WTC11 (cell line): ENCODE measurements around the gene GSTO2. TPM values are rescaled to one million over a fixed set of nuclear protein-coding genes. Genes with fewer than 3 reads are reported as not detected.

Experiments
- ATAC-seq: fragments of 200-7000 bp; cut with Tn5 transposase; 2 replicates; pipeline ENCODE4 v1.10.0; 2021; ENCODE audit warnings: mild to moderate bottlenecking, moderate library complexity
- CTCF ChIA-PET: fragments of 300-600 bp; sonication (Branson Sonifier 250); formaldehyde crosslinking; loops from one replicate; lab custom pipeline; 2021; ENCODE audit warnings: antibody characterized with exemption; lab: Charles Lee
- POLR2A ChIA-PET: fragments of 350-600 bp; sonication (Branson Sonifier 250); formaldehyde crosslinking; loops from one replicate; lab custom pipeline; 2021; ENCODE audit warnings: antibody characterized with exemption; lab: Charles Lee
- DNase-seq: peaks from one replicate; pipeline ENCODE4 v3.0.0; 2021; ENCODE audit warnings: low spot score
- H3K27ac Mint-ChIP-seq: 2 replicates; pipeline ENCODE4 v1.8.0; 2021; ENCODE audit warnings: mixed read lengths
- H3K27me3 Mint-ChIP-seq: 2 replicates; pipeline ENCODE4 v1.8.0; 2021; ENCODE audit warnings: low read depth, mild to moderate bottlenecking, moderate library complexity, mixed read lengths
- H3K36me3 Mint-ChIP-seq: 2 replicates; pipeline ENCODE4 v1.8.0; 2021; ENCODE audit warnings: mixed read lengths
- H3K4me1 Mint-ChIP-seq: 2 replicates; pipeline ENCODE4 v1.8.0; 2022; ENCODE audit warnings: mixed read lengths
- H3K4me3 Mint-ChIP-seq: 2 replicates; pipeline ENCODE4 v1.8.0; 2021; ENCODE audit warnings: mild to moderate bottlenecking, moderate library complexity, mixed read lengths
- H3K9me3 Mint-ChIP-seq: 2 replicates; pipeline ENCODE4 v1.8.0; 2021; ENCODE audit warnings: mixed read lengths
- E2F4 ChIP-seq: sonication (generic); formaldehyde crosslinking; IDR thresholded peaks from 2 replicates; pipeline ENCODE4 v1.8.1; 2022; ENCODE audit warnings: low read depth, mild to moderate bottlenecking, moderate library complexity, missing genetic modification reagents, borderline replicate concordance
- E2F5 ChIP-seq: sonication (generic); formaldehyde crosslinking; IDR thresholded peaks from 2 replicates; pipeline ENCODE4 v1.8.1; 2022; ENCODE audit warnings: mild to moderate bottlenecking, moderate library complexity, missing genetic modification reagents
- ERG ChIP-seq: fragments of 250-450 bp; sonication (Bioruptor Pico); IDR thresholded peaks from 2 replicates; pipeline ENCODE4 v1.8.0; 2021; ENCODE audit warnings: mild to moderate bottlenecking
- FOXK1 ChIP-seq: sonication (generic); formaldehyde crosslinking; IDR thresholded peaks from 2 replicates; pipeline ENCODE4 v1.8.0; 2022; ENCODE audit warnings: mild to moderate bottlenecking, moderate library complexity, missing genetic modification reagents
- IRF1 ChIP-seq: sonication (generic); formaldehyde crosslinking; IDR thresholded peaks from 2 replicates; pipeline ENCODE4 v1.8.0; 2023; ENCODE audit warnings: missing genetic modification reagents
- JAZF1 ChIP-seq: fragments of 250-450 bp; sonication (Bioruptor Pico); IDR thresholded peaks from 2 replicates; pipeline ENCODE4 v1.9.0; 2021; ENCODE audit warnings: moderate library complexity, mild to moderate bottlenecking, inconsistent platforms
- OVOL2 ChIP-seq: fragments of 250-450 bp; sonication (Bioruptor Pico); IDR thresholded peaks from 2 replicates; pipeline ENCODE4 v1.9.0; 2021; ENCODE audit warnings: mild to moderate bottlenecking, borderline replicate concordance
- PRRX2 ChIP-seq: fragments of 250-450 bp; sonication (Bioruptor Pico); IDR thresholded peaks from 2 replicates; pipeline ENCODE4 v1.8.0; 2021; ENCODE audit warnings: mild to moderate bottlenecking
- SMAD3 ChIP-seq: sonication (generic); formaldehyde crosslinking; IDR thresholded peaks from 2 replicates; pipeline ENCODE4 v1.8.0; 2022; ENCODE audit warnings: missing genetic modification reagents, mild to moderate bottlenecking, borderline replicate concordance
- ZBTB43 ChIP-seq: sonication (generic); formaldehyde crosslinking; IDR thresholded peaks from 2 replicates; pipeline ENCODE4 v1.8.1; 2023; ENCODE audit warnings: mild to moderate bottlenecking, missing genetic modification reagents
- ZNF121 ChIP-seq: sonication (generic); formaldehyde crosslinking; IDR thresholded peaks from 2 replicates; pipeline ENCODE4 v1.8.0; 2023; ENCODE audit warnings: missing genetic modification reagents
- ZNF423 ChIP-seq: fragments of 250-450 bp; sonication (Bioruptor Pico); IDR thresholded peaks from 2 replicates; pipeline ENCODE4 v2.1.2; 2022; ENCODE audit warnings: mild to moderate bottlenecking, moderate library complexity
- total RNA-seq: library from RNA; stranded (reverse); gene quantifications from 3 replicates; pipeline ENCODE4 v1.2.3, GENCODE V29; 2021
- TF ChIP-seq, protein P1 (sequence below): fragments of 250-450 bp; sonication (Bioruptor Pico); conservative IDR thresholded peaks from 2 replicates; pipeline ENCODE4 v1.9.0; 2021; ENCODE audit warnings: mild to moderate bottlenecking
- TF ChIP-seq, protein P2 (sequence below): sonication (generic); formaldehyde crosslinking; IDR thresholded peaks from 2 replicates; pipeline ENCODE4 v1.8.1; 2022; ENCODE audit warnings: missing genetic modification reagents, borderline replicate concordance
- TF ChIP-seq, protein P3 (sequence below): fragments of 250-450 bp; sonication (Bioruptor Pico); IDR thresholded peaks from 2 replicates; pipeline ENCODE4 v1.9.0; 2021; ENCODE audit warnings: moderate library complexity, mild to moderate bottlenecking, inconsistent platforms, borderline replicate concordance

GSTO2 gene
- total RNA-seq, 1 experiment from 2014 or later: 10.7 TPM

DNA sequence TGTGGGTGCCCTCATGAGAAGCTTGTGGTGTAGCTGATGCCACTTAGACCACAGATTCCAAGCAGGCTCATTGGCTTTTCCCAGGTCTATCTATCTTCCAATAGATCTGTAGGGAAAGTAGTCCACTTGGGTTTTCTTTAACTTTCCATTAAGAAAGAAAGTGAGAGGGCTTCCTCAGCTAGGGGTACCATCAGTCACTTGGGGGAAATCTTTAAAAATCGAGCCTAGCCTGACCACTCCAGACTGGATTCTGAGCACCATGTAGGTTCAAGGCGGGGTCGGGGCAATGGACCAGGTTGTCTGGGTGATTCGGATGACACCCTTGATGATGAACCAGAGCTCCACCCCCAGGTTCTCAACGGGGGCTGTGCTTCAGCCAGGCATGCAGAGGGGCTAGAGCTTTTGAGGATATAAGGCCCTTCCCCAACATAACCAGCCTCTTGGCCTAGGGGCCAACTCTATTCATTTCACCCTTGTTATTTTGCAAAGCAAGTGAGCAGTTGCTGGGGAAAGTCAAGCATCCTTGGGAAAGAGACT is 42.3 kb downstream of the GSTO2 start:
- H3K9me3 Mint-ChIP-seq: no peaks in the 10 kb centered on the region
- no peak overlapping the region for H3K4me3 Mint-ChIP-seq
- DNase-seq: no peak
- CTCF ChIA-PET: interaction anchor here (0.9 to 1.3 kb wide), 3 partner anchors 11 to 42 kb away, joined by 3 to 6 read pairs (median 4); partner anchors contain the start of gene CFAP58
- no peak for ATAC-seq
- no peak overlapping the region for H3K27ac Mint-ChIP-seq
- H3K4me1 Mint-ChIP-seq: peaks cover under 1% of the 10 kb centered on the region; the same call in 1 of the 2 replicates
- H3K36me3 Mint-ChIP-seq: peaks cover 20% of the 10 kb centered on the region
- POLR2A ChIA-PET: interaction anchor here (1.1 kb wide), 1 partner anchor 15 kb away, joined by 3 read pairs; no protein-coding TSS in a partner anchor
- no peak for TF ChIP-seq ERG (CRISPR knock-in tag)
- no peaks in the 10 kb centered on the region for H3K27me3 Mint-ChIP-seq

GRCh38 chr10:104314591-104315485 is 45.9 kb downstream of the GSTO2 start:
- ATAC-seq: no peak
- no peak for DNase-seq
- TF ChIP-seq E2F5: no peak
- no peak for TF ChIP-seq SMAD3 (CRISPR knock-in tag)
- no peak for TF ChIP-seq PRRX2 (CRISPR knock-in tag)
- no peak for TF ChIP-seq ZBTB43 (CRISPR knock-in tag)
- TF ChIP-seq, protein P1, sequence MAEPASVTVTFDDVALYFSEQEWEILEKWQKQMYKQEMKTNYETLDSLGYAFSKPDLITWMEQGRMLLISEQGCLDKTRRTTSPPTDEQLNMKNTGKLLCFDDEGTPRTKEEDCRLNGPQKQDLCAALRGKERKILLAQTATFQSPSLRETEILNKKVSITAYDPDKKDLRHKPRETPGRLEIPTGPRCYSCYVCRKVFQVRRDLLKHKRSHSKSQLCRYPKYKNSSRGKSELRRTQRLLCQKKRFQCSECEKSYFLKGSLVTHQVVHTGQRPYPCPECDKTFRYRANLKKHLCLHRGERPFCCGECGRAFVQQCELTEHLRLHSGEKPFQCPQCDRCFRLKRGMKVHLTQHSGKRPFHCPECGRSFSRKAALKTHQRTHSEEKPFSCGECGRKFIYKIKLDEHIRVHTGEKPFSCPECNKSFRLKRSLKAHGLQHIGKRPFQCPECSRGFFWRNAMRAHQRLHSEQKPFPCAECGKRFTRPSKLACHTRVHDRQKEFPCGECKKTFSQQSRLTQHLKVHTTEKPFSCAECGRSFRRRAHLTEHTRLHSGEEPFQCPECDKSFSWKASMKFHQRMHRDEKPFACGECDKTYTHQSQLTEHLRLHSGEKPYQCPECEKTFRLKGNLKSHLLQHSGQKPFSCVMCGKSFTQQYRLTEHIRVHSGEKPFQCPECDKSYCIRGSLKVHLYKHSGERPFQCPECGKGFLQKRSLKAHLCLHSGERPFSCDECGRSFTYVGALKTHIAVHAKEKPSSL (CRISPR knock-in tag): no peak
- no peak for TF ChIP-seq IRF1 (CRISPR knock-in tag)
- no peak for TF ChIP-seq OVOL2 (CRISPR knock-in tag)
- no peak for TF ChIP-seq E2F4 (CRISPR knock-in tag)
- TF ChIP-seq JAZF1: no peak
- no peak for TF ChIP-seq FOXK1
- no peak for TF ChIP-seq ZNF121 (CRISPR knock-in tag)
- TF ChIP-seq, protein P2, sequence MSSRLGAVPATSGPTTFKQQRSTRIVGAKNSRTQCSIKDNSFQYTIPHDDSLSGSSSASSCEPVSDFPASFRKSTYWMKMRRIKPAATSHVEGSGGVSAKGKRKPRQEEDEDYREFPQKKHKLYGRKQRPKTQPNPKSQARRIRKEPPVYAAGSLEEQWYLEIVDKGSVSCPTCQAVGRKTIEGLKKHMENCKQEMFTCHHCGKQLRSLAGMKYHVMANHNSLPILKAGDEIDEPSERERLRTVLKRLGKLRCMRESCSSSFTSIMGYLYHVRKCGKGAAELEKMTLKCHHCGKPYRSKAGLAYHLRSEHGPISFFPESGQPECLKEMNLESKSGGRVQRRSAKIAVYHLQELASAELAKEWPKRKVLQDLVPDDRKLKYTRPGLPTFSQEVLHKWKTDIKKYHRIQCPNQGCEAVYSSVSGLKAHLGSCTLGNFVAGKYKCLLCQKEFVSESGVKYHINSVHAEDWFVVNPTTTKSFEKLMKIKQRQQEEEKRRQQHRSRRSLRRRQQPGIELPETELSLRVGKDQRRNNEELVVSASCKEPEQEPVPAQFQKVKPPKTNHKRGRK (CRISPR knock-in tag): no peak
- TF ChIP-seq, protein P3, sequence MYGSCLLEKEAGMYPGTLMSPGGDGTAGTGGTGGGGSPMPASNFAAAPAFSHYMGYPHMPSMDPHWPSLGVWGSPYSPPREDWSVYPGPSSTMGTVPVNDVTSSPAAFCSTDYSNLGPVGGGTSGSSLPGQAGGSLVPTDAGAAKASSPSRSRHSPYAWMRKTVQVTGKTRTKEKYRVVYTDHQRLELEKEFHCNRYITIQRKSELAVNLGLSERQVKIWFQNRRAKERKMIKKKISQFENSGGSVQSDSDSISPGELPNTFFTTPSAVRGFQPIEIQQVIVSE (CRISPR knock-in tag): no peak
- TF ChIP-seq ZNF423 (CRISPR knock-in tag): no peak
- Mint-ChIP-seq H3K27me3 (no peaks in the 10 kb centered on the region), H3K36me3 (peaks cover 20% of the 10 kb centered on the region), H3K4me3 (no peak overlapping the region), H3K27ac (no peak overlapping the region), H3K4me1 (peaks cover 36% of the 10 kb centered on the region), H3K9me3 (no peaks in the 10 kb centered on the region)
- CTCF ChIA-PET: interaction anchor here (0.8 to 2.9 kb wide), 6 partner anchors 9 to 308 kb away, joined by 3 to 11 read pairs (median 5); partner anchors contain the start of genes CFAP58 and ITPRIP
- POLR2A ChIA-PET: interaction anchor here (0.6 kb wide), 1 partner anchor 441 kb away, joined by 3 read pairs; no protein-coding TSS in a partner anchor
